NCI-H460 (cell line): ENCODE data around the gene YARS1. TPM values are rescaled to one million over a fixed set of nuclear protein-coding genes. Genes with fewer than 3 reads are reported as not detected.

ENCODE experiments used
- total RNA-seq: library from RNA; depleted of rRNA; stranded (reverse); fragments of >200 nt; shearing (Covaris generic); gene quantifications from 2 replicates; pipeline ENCODE4 v1.2.3, GENCODE V29; 2014; rRNA removed

YARS1 gene
- total RNA-seq, 1 experiment from 2014 or later = 184 TPM

Other genes starting within 250 kb of the YARS1 start
- 66.8 and 69.6 TPM in 2 replicates for gene ZBTB8OS, start 166.8 kb downstream of the YARS1 start, total RNA-seq
- 60.0 and 77.5 TPM in 2 replicates for gene RBBP4, start 166.2 kb downstream of the YARS1 start, total RNA-seq
- gene SYNC, start 114.6 kb downstream of the YARS1 start, total RNA-seq = 1.4 and 1.7 TPM in 2 replicates
- gene S100PBP, start 295 bp upstream of the YARS1 start, total RNA-seq = 15.5 and 20.7 TPM in 2 replicates
- 0.59 TPM in 1 of 2 replicates, not detected in the other for gene FNDC5, start 53.6 kb upstream of the YARS1 start, total RNA-seq
- gene HPCA, start 69.1 kb upstream of the YARS1 start, total RNA-seq = not detected in 2 replicates
- 5.3 and 6.1 TPM in 2 replicates for gene TMEM54, start 84.0 kb upstream of the YARS1 start, total RNA-seq
- 11.6 and 12.9 TPM in 2 replicates for gene RNF19B, start 147.5 kb upstream of the YARS1 start, total RNA-seq
- 204 and 212 TPM in 2 replicates for gene AK2, start 219.5 kb upstream of the YARS1 start, total RNA-seq